HG03159 (cell line): ENCODE data around the gene KLF9.

ENCODE experiments used
- ATAC-seq: cut with Tn5 transposase; IDR thresholded peaks from one replicate; pipeline ENCODE4 v1.9.1; 2021; ENCODE audit warnings: mild to moderate bottlenecking, moderate library complexity; ENCODE audit not compliant: unreplicated experiment

Gene KLF9

DNA sequence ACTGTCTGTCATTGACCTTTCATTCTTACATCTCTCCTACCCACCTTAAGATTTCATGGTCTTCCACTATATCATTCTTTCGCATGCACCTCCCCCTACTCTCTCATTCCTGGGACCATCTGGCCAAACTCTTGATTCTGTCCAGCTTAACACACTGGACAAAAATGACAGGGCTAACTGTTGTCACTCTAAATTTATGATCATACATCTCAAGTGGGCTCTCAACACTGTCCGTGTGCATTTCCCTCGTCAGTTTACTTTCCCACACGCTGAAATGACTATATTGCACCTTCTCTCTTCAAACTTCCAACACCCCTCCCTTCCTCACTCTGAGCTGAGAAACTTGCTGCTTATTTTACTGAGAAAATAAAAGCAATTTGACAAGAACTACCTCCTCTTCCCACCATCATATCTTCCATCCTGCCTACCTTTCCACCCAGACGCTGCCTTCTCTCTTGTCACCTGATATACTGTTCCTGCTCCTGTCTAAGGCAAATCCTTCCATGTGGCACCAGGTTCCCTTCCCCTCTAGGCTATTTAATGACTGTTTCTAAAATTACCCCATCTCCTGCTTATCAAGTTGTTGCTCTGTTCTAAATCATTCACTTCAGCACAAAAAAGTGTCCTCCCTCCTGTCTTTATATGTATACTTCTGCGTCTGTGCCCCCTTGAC lies 8.1 kb upstream of the KLF9 start:
- ATAC-seq: no peak

DNA sequence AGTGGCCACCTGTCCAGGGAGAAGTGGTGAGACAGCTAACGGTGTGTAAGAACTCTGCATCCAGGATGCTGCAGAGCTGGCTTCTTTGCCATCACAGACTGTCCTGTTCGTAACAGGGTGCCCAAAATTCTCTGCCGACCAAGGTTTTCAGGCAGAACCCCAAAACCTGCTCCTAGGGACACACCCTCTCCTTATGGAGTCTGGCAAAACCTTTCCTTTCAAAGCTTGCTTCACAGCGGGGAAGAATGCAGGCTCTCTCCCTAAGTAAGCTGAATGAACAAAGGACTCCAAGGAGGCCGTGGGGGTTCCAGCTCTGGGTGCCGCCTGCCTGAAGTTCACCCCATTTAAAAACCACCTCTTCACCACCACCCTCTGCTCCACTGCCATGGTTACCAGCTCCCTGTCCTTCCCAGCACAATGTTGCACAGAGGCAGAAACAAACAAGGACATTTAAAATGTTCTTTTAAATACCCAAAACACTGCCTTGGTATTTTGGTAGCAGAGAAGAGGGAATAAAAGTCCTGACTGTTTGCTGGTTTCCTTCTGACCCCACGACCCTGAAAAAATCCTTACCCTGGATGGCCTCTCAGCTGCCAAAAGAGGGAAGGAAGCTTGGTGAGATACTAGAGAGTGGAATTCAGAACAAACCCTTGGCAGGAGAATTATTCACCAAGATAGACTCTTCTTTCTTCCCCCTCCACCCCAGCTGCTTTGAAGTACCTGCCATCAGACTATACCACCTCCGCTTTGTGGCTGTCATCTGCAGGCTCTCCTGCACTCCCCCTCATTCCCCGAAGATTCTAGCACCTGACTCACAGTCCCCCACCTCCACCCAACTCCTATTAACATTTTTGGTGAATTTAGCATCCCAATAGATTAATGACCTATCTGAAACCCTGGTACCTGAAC lies 7.1 kb upstream of the KLF9 start:
- ATAC-seq: no peak

DNA sequence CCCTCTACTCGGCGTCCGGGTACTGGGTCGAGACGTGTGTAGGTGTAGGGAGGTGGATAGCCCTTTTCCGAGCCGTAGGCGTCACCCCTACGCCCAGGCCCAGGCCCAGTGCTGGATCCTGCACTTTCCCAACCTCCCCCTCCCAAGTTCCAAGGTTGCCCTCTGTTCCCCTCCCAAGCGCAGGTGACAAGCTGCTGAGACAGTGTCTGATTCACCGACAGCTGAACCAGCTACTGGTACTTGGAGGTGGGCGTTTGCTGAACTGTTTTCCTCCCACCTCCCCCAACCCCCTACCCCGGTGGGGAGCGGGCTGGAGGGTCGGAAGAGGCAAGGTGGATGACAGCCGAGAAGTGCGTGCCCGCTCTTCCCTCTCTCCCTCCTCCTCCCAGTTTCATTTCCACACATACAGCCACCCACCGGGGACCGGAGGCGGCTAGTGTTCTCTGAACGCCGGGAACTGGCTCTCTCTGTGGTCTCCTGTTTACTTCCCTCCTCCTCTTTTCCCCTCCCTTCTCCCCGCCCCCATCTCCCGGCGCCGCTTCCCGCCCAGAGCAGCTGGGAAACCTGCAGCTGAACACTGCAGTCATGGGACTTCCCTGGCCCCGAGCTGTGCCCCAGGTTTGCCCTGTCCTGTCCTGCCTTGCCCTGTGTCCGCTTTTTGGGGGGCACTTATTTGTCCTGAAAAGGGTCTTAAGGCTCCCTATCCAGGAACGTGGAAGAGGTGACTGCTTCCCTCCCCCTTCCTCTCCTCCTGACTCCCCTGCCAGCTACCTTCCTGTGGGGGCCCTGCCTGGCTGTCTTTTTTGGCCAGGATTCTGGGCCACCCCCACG lies 6.2 kb upstream of the KLF9 start:
- ATAC-seq: peak; percentile 27

DNA sequence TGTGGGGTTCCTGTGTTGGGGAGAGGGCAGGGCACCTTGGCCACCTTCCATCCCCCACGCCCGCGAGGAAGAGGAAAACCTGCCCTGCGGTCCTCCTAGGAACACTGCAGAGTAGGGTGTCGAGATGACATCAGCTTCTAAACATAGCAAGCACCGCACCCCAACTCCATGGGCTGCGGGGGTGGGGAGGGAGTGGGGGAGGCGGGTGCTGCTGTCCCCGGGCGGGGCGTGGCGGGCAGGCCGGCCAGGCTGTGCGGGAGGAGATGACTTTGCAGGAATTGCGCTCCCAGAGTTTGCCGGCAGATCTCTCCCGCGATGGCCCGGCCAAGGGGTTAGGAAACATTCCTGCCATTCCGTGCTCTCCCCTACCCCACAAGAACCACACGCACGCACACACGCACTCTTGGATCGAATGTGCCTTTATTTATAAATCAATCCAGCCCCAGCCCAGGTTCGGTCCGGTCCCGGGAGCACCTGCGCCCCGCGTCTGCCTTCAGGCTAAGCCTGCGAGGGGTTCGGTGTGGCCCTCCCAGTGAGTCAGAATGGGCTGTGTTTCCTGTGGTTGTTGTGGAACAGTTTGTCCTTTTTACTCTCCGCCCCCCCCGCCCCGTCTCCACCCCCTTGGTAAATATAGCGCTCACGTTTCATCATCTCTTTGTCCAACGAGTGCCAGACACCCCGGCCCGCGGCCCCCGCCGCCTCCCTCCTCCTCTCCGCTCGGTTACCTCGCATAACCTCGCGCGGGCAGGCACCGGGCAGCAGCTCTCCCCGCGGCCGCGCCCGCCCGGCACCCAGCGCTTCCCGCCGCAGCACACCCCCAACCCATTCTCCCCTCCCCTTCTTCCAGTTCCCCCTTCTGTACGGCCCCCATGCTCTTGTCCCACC lies 5.3 kb upstream of the KLF9 start:
- peak; percentile 42 for ATAC-seq

DNA sequence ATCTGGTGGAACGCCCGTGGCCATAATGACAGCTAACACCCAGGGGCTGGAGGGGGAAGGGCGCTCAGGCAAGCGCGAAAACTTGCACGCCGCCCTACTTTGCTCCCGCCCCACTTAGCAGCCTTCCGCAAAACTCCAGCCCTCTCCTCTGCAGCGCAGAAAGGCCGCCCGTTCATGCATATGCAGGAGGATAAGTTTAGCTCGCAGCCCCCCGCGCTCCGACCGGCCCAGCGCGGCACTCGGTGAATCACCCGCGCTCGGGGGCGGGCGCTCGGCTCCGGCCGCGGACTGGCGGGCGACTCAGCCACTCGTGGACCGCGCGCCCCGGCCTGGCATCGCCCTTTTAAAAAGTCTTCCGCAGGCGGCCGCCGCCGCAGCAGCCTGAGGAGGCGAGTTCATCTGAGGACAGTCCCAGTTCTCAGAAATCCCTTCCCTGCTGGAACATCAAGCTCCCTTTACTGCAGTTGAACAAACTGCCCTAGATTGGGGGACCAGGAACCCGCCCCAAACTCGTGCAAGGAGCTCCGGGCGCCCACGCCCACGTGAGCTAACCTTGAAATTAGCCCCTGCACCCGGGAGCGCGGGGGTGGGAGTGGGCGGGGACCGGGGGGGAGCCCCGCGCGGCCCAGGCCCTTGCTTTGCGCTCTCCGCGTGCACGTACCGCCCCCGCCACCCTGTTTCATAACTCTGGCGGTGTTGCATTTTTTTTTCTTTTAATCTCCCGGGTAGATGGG lies 4.5 kb upstream of the KLF9 start:
- peak; percentile 52 for ATAC-seq

DNA sequence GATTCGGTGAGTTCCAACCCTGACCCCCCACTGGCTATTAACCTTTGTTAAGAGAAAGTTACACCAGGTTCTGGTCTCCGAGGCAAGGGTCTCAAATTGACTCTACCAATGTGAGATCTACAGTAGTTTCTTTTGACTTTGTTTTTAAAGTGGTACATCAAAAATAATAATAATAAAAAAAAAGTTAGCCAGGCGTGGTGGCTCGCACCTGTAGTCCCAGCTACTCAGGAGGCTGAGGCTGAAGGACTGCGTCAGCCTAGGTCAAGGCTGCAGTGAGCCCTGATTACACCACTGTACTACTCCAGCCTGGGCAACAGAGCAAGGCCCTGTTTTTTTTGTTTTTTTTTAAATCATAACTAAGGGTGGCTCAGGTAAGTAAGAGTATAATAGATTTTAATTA lies 1.0 kb upstream of the KLF9 start:
- no peak for ATAC-seq

DNA sequence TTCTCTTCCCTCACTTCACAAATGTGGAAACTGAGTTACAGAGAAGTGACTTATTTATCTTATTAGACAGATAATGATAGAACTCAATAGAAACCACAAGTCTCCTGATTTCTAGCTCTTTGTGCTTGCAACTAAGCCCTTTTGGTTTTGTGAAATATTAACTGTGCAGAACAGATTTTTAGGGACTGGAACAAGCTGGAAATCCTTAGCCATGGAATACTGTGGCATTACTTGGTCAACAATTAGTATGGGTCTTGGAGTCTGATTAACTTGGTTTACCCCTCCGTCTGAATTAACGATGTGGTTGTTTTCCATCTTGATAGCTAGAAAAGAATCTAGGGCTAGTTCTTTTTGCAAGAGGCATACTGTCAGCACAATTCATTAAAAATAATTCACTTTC lies 584 bp upstream of the KLF9 start:
- ATAC-seq: no peak

DNA sequence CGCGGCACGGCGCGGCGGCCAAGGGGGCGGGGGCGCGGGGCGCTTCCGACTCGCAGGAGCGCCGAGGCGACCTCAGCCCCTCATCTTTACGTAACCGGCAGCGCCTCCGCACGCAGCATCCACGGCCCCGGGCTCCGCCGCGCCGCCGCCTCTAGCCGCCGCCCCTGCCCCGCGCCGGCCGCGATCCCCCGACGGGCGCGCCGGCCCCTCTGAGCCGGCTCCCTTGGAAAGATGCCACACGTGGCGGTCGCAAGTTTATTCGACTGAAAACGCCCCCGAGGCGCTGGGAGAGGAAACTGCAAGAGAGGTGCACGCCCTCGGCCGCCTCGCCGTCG lies 1.0 kb downstream of the KLF9 start:
- ATAC-seq: peak; percentile 25

DNA sequence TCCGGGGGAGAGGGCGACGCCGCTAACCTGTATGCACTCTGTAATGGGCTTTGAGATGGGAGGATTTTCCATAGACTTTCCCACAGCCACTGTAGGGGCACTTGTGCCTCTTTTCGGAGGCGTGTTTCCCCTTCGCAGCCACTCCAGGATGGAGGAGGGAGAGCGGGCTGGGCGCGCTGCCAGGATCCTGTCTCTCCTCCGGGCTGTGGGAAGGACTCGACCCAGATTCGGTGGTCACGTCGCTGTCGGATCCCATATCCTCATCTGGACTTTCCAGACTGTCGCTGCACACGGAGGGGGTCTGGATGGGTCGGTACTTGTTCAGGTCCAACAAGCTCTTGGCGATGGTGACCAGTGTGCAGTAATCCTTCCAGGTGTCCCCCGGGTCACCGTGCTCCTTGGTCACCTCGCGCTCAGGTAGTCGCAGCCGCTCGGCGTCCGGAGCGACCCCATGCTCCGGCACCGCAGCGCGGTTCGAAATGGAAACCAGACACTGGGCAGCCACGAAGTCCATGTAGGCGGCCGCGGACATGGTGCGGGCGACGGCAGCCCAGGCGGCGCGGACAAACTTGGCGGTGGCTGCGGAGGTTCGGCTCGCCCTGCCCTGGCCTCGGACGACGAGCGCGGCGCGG lies 1.5 kb downstream of the KLF9 start:
- ATAC-seq: peak; percentile 1

DNA sequence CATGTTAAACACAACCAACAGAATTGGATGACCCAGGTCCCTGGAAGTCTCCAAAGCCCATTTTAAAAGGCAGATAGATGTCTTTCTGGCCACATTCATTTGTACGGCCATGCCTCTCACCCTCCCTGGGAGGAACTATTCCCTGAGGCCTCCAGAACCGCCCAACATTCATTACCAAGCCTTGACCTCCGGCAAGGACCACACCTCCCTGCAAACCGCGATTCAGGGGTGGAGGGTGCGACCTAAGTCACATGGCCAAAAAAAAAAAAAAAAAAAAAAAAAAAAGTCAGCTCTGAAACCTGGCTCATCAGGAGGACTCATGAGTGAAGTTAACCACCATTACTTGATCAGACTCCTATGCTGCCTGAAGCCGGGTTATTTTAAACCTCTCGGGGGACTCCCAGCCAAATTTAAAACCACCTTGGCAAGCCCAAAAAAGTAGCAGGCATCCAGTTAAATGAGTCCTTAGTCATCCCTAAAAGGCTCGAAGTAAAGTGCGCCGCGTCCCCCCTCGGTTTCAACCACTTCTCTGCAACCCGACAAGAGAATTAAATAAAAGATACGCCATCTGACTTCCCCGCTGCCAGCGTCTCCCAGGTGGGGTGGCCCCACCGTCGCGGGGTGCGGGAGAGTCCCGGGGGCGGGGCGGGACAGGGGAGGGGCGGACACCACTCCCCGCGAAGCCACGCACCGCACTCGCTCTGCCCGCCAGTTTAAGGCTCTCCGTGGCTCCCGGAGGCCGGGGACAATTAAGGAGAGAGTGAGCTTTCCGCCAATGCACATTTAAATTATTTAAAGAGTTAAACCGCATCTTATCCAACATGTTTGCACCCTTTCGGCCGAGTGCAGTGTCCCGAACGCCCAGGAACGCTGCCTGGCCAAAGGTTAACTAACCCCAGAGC lies 2.3 kb downstream of the KLF9 start:
- no peak for ATAC-seq

DNA sequence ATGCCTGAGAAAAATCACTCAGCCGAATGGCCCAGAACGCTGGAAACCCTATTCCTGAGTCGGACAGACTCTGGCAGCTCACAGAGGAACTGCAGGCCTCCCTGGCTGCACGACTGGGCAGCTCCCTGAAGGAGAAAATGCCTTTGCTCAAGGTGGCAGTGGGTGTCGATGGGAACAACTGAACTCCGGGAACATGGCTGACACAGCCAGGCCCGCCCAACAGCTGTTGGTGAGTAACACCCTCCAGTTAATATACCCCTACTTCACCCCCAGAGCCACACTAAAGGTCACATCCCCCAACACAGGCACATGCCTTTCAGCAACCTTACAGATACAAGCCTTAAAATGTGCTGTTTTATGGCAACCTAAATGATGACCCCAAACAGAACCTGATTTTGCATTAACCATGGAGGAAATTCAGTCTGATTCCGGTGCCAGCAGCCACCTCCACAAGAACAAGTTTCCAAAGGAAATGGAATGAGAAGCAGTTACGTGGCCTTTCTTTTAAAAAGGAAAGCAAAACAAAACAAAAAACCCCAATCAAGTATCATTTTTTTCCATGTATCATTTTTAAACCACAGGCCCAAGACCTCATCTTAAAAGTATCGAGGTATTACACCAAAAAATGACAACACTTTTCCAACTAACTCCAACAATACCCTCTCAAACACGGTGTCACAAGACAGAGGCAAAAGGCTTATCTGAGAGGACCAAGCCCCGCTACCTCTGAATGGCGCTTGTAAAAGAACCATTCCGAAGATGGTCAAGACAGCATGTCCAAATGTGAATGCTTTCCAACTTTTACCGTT lies 3.1 kb downstream of the KLF9 start:
- ATAC-seq: no peak

DNA sequence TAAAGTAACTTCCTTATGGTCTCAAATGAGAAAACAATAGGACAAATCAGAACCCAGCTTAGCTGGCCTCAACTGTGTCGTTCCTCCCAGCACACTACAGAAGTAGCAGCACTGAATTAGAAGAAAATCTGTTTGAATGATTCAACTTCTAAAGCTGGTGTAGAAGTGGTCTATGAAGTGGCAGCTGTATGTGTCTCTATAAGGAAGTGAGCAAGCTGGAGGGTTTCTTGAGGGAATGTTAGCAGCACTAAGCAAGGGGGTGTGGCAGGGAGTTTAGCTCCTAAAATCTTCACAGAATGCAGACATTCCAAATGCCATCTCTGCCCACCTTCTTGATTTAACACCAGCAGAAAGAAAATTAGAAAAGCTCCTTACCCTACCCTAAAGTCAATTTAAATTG lies 4.1 kb downstream of the KLF9 start:
- ATAC-seq: no peak

DNA sequence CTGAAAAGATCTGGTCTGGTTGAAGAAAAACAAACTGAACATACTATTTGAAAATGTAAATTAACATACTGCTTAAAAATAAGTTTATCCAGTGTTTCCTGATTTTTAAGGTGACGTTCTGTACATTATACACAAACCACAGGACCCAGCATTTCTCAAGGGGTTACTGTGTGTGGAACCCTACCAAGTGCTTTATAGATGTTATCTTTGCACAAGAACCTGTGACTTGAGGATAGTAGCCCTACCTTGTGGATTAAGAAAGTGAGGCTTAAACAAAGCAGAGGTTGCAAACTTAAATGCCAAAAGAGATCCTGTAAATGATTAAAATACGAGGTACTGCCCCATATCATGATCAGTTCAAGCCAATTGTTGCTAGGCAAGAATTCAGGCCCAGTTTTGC lies 4.7 kb downstream of the KLF9 start:
- no peak for ATAC-seq

DNA sequence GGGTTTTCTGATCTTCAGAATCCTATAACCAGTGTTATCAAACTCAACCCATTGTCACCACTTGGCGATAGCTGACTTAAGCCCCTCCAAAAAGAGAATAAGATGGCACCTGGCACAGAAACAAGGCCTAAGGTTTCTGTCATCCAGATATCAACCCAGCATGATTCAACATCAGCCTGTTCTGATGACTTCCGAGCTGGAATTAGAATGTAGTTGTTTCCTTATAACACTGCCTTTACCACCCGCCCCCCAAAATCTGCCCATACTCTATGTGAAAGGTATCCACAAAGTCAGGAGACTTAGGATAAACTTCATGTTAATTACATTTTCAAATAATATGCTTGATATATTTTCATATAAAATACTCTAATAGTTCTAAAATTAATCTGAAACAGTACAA lies 5.2 kb downstream of the KLF9 start:
- ATAC-seq: no peak

DNA sequence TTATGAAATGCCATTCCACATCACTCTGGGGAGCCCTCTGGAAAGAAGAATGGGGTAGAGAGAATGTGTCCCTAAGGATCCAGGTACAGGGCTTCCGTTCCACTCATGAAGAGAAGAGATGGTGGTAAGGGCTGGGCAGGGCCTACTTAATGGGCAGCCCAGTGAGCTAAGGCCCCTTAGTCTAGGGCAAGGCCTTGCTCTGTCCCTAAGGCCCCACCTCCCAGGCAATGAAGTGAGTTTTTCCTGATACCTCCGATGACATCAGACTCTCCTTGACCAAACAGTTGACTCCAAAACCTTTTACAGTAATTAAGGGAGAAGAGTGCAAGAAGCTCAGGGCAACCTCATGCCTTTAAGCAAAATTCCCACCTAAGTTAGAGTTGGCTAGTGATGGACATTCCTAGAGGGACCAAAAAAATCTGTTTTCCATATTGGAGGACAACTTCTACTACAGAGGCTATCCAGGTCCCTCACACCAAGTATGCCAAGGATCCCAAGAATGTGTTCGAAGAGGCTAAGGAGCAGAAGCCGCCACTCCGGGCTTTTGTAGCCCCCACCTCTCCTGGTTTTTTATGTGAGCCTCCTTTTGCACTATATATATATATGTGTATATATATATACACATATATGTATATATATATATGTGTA lies 5.9 kb downstream of the KLF9 start:
- ATAC-seq: no peak

DNA sequence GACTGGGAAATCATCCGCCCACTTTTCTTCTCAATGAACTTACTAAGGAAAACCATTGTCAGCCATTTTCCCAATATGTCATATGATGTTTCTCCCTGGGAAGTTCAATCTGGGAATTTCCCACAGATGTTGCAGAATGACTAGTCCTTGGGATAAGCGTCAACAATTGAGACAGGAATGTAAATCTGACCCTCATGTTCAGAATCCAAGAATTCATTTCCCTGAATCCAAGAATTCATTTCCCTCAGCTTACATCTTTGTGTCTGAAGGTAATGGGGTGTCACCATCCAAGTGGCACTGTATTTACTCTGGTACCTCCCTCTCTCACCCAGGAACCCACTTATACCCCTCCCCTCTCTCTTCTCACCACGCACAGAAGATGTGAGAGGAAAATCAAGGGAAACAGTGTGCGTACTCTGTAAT lies 7.4 kb downstream of the KLF9 start:
- ATAC-seq: no peak

DNA sequence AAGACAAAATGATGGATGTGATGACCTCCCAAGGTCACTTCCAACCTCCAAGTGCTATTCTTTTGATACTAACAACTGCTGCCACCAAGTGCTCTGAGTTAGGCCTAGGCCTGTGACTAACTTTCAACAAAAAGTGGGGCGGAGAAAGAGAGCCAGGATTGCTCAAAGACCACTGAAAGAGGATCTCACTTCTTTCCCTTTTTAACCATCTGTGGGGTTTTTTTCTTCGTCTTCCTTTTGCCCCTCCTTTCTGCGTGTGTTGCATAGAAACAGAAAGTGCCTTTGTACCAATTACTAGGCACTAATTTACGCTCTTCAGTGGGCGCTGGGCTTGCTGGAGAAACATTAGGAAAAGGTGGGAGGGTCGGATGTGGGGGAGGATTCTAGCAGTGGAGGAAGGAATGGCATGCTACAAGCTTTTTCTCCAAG lies 8.0 kb downstream of the KLF9 start:
- peak; percentile 67 for ATAC-seq
